ENCODE results near the gene ORAI2.
"Not testable (repeated sequence)": the region's sequence is repeated elsewhere in the genome, so short reads cannot be mapped to it uniquely, and the experiment has no call there.

Gene ORAI2

GRCh38 chr7:102505298-102506185 lies 72.2 kb downstream of the ORAI2 start:
- DNase-seq: not testable (repeated sequence)
